ENCODE results near the gene FBXO15.

DNA sequence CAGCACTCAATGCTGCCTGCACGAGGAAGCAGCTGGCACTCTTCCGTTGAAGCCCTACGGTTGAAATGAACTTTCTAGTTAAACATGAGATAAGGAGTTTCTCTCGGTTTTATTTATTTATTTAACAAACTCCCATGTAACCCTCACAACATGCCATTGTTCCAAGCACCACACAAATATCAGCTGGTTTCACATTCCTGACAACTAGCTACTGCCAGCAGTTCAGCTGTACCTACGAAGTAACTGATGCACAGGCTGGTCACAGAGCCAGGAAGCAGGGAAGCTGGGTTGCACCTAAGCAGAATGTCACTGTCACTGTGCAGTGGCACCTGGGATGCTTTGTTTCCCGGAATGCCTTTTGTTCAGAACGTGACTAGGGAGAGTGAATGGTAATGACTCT is 18.8 kb upstream of the FBXO15 start:
- no peak for TF ChIP-seq CTCF (IDR thresholded peaks at IDR 0.05)
- no peak for TF ChIP-seq POLR2A (IDR thresholded peaks at IDR 0.05)

All from thyroid gland (tissue), 4 donors.